ENCODE data around the gene ZHX3.

GRCh38 chr20:41272339-41272738 lies 45.2 kb downstream of the ZHX3 start:
- TF ChIP-seq CTCF (IDR thresholded peaks at IDR 0.05): no peak
- TF ChIP-seq POLR2A (IDR thresholded peaks at IDR 0.05): no peak
- no peak for TF ChIP-seq POLR2AphosphoS5 (IDR thresholded peaks at IDR 0.05)
- no peak for TF ChIP-seq EP300 (IDR thresholded peaks at IDR 0.05)
